Thoracic aorta (tissue), 2 donors: ENCODE results near the gene HDAC7. TPM values are rescaled to one million over a fixed set of nuclear protein-coding genes. Genes with fewer than 3 reads are reported as not detected.
A peak's percentile ranks its signal among the peaks of the same experiment; 100 is the strongest.

ENCODE experiments used
- ATAC-seq: fragments of 150-250 bp; one replicate; pipeline ENCODE4 v1.8.0; 2017; ENCODE audit warnings: low read depth; ENCODE audit not compliant: insufficient number of reproducible peaks, low FRiP score
- DNase-seq: peaks from one replicate; pipeline ENCODE4 v3.0.0-alpha.2; 2020; ENCODE audit warnings: low spot score
- H3K27ac ChIP-seq, 2 donors: fragments of 200-600 bp; sonication (generic); 1 replicate in 1 of 2; 2 replicates in 1 of 2; pipeline ENCODE4 v1.5.1; 2016; ENCODE audit warnings: mild to moderate bottlenecking in 2 of 2, moderate library complexity in 2 of 2
- H3K27me3 ChIP-seq: fragments of 200-600 bp; sonication (generic); replicated peaks from 2 replicates; pipeline ENCODE4 v1.6.0; 2016; ENCODE audit warnings: mild to moderate bottlenecking; ENCODE audit not compliant: insufficient read depth
- H3K36me3 ChIP-seq: fragments of 200-600 bp; sonication (generic); one replicate; pipeline ENCODE4 v1.5.1; 2016
- H3K4me1 ChIP-seq, 2 donors: fragments of 200-600 bp; sonication (generic); 1 replicate in 1 of 2; 2 replicates in 1 of 2; pipeline versions ENCODE4 v1.5.1 to v1.6.0; 2016; ENCODE audit warnings: low read depth in 2 of 2, mild to moderate bottlenecking in 1 of 2; ENCODE audit not compliant: control insufficient read depth in 1 of 2
- H3K4me3 ChIP-seq: fragments of 200-600 bp; sonication (generic); 2 replicates; pipeline ENCODE4 v1.5.1; 2016; ENCODE audit warnings: mild to moderate bottlenecking
- H3K9me3 ChIP-seq: fragments of 200-600 bp; sonication (generic); 2 replicates; pipeline ENCODE4 v1.5.1; 2016
- total RNA-seq, 2 donors: library from RNA; depleted of rRNA; stranded (reverse); fragments of >200 nt; gene quantifications; one replicate each; pipeline versions ENCODE4 v1.1.0 to v1.2.3, GENCODE V29; 2016
- TF ChIP-seq, protein P1 (sequence below): fragments of 200-600 bp; sonication (generic); IDR thresholded peaks from one replicate; pipeline ENCODE4 v1.5.1; 2019; ENCODE audit warnings: antibody characterized with exemption

Gene HDAC7
- total RNA-seq, 2 donors from 2014 or later = 77.8 to 112 TPM

- Histone ChIP-seq H3K27me3 (no peaks in the 10 kb centered on the region), H3K27ac (peak overlapping the region; percentile 66 to 69), H3K9me3 (no peaks in the 10 kb centered on the region), H3K4me1 (peaks cover 80 to 100% of the 10 kb centered on the region in 2 donors), H3K4me3 (peak overlapping the region; percentile 17), H3K36me3 (peaks cover 4% of the 10 kb centered on the region)
- DNase-seq (no peak), ATAC-seq (no peak)
- TF ChIP-seq, protein P1, sequence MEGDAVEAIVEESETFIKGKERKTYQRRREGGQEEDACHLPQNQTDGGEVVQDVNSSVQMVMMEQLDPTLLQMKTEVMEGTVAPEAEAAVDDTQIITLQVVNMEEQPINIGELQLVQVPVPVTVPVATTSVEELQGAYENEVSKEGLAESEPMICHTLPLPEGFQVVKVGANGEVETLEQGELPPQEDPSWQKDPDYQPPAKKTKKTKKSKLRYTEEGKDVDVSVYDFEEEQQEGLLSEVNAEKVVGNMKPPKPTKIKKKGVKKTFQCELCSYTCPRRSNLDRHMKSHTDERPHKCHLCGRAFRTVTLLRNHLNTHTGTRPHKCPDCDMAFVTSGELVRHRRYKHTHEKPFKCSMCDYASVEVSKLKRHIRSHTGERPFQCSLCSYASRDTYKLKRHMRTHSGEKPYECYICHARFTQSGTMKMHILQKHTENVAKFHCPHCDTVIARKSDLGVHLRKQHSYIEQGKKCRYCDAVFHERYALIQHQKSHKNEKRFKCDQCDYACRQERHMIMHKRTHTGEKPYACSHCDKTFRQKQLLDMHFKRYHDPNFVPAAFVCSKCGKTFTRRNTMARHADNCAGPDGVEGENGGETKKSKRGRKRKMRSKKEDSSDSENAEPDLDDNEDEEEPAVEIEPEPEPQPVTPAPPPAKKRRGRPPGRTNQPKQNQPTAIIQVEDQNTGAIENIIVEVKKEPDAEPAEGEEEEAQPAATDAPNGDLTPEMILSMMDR = no peak
Measured at GRCh38 chr12:47803191-47803875, 16.4 kb downstream of the HDAC7 start.

GRCh38 chr12:47802312-47802711, 17.4 kb downstream of the HDAC7 start:
- H3K36me3 ChIP-seq = peaks cover 11% of the 10 kb centered on the region
- ATAC-seq (no peak), DNase-seq (no peak)
- H3K4me1 ChIP-seq = peaks cover 69 to 94% of the 10 kb centered on the region in 2 donors
- peak overlapping the region; percentile 55 to 66 for H3K27ac ChIP-seq
- peak overlapping the region; percentile 3 for H3K4me3 ChIP-seq
- TF ChIP-seq, protein P1 = no peak
- H3K27me3 ChIP-seq = no peaks in the 10 kb centered on the region
- no peaks in the 10 kb centered on the region for H3K9me3 ChIP-seq

DNA sequence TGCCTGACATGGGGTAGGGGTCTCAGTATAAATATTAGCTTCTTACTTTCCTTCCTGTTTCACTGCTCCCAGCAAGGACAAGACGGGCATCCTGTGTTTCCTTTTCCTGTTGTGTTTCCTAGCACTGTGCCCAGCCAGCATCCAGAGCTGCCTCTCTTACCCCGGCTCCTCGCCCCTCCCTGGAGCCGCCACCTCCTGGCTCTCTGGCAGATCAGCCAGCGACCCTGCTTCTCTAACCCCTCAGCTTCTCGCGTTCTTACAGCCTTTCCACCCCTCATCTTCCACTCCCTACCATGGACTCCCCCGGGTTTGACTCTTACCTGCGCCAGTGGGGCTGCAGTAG, 17.8 kb downstream of the HDAC7 start:
- ATAC-seq = no peak

GRCh38 chr12:47801170-47801903, 18.4 kb downstream of the HDAC7 start:
- TF ChIP-seq, protein P1 = no peak
- peak overlapping the region; percentile 3 for H3K4me3 ChIP-seq
- peak overlapping the region; percentile 55 to 66 for H3K27ac ChIP-seq
- H3K36me3 ChIP-seq = peaks cover 19% of the 10 kb centered on the region
- H3K27me3 ChIP-seq = no peaks in the 10 kb centered on the region
- H3K9me3 ChIP-seq = no peaks in the 10 kb centered on the region
- no peak for ATAC-seq
- peaks cover 65 to 84% of the 10 kb centered on the region in 2 donors for H3K4me1 ChIP-seq
- no peak for DNase-seq

More for the DNA sequence above, 17.8 kb downstream of the HDAC7 start:
- TF ChIP-seq, protein P1 = no peak
- peaks cover 65 to 90% of the 10 kb centered on the region in 2 donors for H3K4me1 ChIP-seq
- peak overlapping the region; percentile 3 for H3K4me3 ChIP-seq
- no peak for DNase-seq
- peak overlapping the region; percentile 55 to 66 for H3K27ac ChIP-seq
- no peaks in the 10 kb centered on the region for H3K27me3 ChIP-seq
- no peaks in the 10 kb centered on the region for H3K9me3 ChIP-seq
- H3K36me3 ChIP-seq = peaks cover 14% of the 10 kb centered on the region

GRCh38 chr12:47800582-47800981, 19.1 kb downstream of the HDAC7 start:
- ATAC-seq = no peak
- DNase-seq = no peak
- H3K27me3 ChIP-seq = no peaks in the 10 kb centered on the region
- TF ChIP-seq, protein P1 = no peak
- peaks cover 63 to 77% of the 10 kb centered on the region in 2 donors for H3K4me1 ChIP-seq
- no peak overlapping the region for H3K4me3 ChIP-seq
- H3K27ac ChIP-seq = peak overlapping the region; percentile 55 to 66
- H3K9me3 ChIP-seq = no peaks in the 10 kb centered on the region
- H3K36me3 ChIP-seq = peaks cover 26% of the 10 kb centered on the region
